DMS 273 (cell line): ENCODE data around the gene TMEM190.
A peak's percentile ranks its signal among the peaks of the same experiment; 100 is the strongest.

Source experiments
- DNase-seq: peaks from one replicate; lab custom pipeline; 2025; ENCODE audit not compliant: unreplicated experiment; lab: John Stamatoyannopoulos, UW

Gene TMEM190

DNA sequence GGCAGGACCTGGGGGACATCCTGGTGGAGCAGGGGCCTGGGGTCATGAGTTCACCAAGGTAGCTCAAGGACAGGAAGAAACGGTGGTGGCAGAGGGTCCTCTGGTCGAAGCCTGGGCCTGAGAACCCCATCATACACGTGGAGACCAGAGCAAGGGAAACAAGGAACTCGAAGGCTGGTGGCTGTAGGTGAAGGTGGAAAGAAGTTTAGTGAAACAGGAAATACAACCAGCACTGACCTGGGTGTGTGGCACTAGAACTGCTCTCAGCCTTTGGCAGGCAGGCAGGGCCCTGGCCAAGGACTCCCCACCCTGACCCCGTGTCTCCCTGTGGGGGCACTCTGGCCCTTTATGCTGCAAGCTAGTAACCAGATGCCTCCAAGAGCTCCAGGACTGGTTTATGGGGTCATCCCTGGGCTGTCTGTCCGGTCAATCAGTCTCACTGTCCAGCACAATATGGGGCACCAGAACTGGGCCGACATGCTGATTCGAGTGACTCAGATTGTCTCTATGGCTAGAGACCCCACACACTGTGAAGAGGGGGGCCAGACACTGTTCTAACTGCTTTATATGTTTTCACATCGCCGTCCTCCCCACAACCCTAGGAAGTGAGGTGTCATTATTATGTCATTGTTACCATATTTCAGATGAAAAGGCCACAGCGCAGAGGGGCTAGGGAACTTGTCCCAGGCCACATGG lies 25.9 kb upstream of the TMEM190 start:
- no peak for DNase-seq

DNA sequence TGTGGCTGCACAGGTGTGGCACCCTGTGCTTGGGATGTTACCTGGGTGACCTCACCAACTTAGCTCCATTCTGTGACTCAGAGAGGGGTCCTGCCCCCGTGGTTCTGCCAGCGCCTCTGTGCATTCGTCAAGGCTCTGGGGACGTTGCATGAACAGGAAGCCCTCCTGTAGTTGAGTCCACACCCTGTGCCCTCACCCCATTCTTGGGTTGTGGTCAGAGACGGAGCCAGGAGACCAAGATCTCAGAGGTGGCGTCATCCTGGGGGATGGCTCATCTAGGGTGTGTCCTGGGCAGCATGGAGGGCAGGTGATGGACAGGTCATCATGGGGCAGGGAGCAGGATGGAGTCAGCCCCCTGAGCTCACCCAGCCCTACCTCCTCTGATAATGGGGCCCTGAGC lies 24.6 kb upstream of the TMEM190 start:
- no peak for DNase-seq

DNA sequence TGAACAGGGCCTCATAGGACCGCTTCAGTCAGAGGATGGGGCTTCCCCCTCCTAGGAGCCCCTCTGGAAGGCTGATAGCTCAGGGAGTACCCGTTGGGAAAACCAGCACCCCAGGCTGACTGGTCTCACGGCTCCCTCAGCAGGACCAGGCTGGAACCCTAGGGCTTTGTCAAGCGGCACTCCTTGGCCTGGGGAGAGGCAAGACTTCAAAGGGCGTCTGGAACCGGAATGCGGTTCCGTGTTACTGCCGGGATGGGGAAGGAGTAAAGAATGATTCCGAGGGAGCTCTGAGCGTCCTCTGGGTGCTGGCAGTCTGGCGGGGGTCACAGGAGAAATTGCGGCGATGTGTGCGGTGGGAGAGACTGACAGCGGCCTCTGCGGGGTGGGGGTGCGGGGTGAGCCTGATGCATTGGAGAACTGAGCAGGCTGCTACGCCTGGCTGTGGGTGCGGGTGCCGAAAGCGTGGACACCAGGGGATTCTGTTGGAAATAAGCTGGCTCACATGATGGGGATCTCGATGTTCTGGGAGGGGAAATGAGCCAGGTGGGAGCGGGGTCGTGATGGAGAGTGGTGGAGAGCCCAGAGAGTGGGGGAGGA lies 24.0 kb upstream of the TMEM190 start:
- DNase-seq, result no peak

DNA sequence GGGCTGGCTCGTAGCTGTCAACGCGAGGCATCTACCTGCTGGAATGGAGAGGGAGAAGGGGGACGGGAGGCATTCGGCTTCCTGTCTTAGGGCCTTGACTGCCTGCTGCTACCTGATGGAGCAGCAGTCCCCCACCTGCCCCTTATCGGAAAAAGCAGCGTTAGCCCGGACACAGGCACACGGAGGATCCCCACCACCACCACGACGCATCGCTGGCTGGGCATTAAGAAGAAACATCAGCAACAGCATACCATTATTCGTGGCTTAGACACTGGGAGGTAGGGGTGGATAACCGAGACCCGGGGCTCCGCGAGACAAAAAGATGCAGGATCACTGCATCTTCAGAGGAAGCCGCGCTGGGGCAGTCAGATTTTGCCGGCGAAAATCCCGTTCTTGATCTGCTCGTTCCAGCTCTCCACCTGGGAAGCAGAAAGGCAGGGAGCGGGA lies 23.2 kb upstream of the TMEM190 start:
- DNase-seq, result no peak

DNA sequence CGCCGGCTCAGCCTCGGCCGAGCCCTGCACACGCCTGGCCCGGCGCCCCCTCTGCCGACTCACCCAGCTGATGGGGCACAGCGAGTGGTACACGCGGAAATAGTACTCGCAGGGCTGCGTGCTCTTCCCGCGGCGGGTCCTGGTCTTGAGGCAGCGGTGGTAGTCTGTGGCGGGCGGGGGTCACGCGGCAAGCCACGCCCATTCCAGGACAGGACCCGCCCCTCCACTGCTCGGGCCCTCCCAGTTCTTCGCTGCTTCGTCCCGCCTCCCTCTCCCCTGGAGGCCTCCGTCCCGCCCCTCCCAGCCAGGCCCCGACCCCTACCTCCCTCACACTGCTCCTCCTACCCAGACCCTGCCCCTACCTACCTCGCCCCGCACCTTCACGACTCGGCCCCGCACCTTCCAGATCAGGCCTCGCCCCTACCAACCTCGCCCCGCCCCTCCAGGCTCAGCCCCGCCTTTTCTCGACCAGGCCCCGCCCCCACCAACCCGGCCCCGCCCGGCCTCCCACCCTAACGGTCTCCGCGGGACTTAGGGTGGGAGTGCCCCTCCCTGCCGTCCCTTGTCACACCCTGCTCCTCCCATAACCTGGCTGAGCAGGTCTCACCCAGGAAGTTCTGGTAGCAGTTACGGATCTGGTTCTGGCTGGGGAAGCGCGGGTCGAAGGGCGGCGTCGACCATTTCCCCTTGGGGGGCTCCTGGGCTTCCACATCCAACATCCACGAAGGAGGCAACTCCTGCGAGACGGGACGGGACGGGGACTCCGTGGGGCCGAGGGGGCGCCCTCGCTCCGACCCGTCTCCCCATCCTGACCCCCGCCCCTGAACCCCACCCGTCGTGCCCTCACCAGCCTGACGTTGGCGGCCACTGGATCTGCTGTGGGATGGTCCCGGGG lies 22.6 kb upstream of the TMEM190 start:
- DNase-seq, result peak; percentile 66

DNA sequence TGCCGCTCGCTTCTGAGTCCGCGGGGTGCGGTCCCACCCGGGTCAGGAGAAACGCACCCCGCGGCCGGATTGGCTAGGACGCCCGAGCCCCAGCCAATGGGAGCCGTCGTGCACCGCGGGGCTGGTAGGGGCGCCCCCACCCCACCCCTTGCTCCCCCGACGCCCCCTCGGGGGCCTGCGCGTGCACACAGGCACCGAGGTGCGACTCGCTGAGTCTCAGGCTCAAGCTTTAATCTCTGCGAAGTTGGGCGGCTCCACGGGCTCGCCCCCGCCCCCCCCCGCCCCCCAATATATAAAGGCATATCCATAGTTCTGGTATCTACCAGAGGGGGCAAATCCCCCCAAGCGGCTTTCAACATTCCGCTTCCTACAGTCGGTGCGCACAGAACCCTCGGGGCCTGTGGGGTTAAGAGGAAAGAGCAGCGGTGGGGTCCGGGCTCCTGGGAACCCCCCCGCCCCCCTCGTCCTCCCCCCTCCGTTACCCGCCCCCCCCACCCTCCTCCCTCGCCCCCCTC lies 21.9 kb upstream of the TMEM190 start, which contains the start of gene COX6B2:
COX6B2 (minus strand) TSS at position 22 of the 515 bp plus-strand sequence. CDS start 198 bp downstream, outside the sequence.
- no peak for DNase-seq

DNA sequence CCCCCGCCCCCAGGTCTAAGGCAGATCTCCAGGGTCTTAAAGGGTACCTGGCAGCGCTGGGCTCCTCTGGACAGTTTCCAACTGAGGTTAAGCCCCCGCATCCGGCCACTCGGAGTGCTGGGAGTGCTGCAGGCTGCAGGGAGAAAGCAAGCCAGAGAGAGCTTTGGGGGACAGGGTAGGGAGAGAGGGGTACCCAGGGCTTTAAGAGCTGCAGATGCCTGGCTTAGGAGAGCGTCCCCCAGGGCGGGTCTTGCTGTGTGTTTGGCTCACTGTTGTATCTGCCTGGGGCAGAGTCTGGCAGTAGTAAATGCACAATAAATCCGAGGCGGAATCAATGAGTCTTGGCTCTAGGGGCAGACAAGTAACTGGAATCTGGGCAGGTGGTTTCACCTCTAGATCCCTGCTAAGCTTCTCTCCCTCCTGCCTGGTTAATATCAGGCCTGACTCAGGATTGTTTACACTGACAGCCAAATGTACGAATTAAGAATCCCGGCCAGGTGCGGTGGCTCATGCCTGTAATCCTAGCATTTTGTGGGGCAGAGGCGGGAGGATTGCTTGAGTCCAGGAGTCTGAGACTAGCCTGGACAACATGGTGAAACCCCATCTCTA lies 21.3 kb upstream of the TMEM190 start:
- peak; percentile 38 for DNase-seq

DNA sequence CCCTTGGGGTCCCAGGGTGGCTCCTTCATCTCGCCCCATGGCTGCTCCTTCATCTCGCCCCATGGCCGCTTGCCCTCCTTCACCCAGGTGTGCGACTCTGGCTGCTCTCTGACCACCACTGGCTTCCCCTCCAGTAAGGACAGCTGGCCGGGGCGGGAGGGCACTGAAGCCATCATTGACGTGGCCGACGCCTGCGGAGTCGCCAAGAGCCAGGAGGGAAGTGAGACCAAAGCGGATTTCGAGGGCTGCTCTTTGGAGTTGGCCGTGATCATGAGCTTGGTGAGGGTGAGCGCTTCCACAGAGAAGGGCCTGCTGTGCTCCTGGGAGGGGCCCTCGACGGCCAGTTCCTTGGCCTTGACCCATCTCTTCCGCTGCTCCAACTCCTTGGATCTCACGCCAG lies 18.1 kb upstream of the TMEM190 start:
- DNase-seq, result peak; percentile 56

DNA sequence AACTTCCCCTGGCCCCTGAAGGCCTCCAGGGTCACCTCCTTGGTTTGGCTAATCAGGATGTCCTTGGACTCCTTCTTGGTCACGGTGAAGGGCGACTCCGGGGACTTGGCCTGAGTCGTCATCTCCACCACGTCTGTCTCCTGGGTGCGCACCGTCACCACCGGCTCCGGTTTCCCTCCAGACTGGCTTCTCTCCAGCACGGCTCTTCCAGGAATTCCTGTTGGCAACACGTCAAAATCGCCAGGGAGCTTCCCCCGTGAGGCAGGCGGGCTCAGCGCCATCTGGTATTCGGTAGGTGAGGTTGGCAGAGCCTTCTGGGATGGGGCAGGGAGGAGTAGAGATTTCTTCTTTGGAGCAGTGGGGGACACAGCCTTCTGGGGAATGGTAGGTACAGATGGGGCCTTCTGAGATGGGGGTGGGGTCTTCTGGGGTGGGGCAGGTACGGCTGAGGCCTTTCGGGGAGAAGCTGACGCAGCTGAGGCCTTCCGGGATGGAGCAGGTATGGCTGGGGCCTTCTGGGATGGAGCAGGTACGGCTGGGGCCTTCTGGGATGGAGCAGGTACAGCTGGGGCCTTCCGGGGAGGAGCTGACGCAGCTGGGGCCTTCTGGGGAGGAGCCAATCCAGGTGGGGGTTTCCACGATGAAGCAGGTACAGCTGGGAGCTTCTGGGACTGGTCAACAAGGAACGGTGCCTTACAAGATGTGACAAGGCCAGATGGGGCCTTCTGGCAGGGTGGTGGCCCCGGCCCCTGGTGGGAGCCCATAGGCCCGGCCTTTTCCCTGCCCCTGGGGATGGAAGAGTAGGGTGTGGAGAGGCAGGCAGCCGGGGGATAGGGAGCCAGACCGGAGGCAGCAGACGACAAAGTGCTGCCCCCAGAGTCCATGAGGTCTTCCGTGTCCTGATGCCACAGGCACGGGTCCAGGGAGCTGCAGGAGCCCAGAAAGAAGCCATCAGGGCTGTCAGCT lies 17.4 kb upstream of the TMEM190 start:
- DNase-seq, result peak; percentile 97

DNA sequence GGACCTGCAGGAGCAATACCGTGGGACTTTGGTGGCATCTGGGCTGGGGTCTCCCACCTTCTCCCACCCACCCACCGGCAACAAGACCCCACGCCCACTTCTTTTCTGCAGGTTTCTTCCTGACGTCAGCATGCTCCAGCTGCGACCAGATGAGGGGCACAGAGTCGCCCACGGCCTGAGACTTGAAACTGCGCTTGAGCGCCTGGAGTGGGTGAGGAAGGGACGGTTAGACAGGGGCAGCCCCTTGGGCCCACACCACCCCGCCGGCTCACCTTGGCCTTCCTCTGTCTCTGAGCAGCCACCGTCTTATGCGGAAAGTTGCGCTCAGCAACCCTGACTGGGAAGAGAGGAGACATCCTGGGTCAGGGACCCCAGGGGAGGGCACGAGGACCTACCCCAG lies 15.7 kb upstream of the TMEM190 start:
- DNase-seq, result no peak

DNA sequence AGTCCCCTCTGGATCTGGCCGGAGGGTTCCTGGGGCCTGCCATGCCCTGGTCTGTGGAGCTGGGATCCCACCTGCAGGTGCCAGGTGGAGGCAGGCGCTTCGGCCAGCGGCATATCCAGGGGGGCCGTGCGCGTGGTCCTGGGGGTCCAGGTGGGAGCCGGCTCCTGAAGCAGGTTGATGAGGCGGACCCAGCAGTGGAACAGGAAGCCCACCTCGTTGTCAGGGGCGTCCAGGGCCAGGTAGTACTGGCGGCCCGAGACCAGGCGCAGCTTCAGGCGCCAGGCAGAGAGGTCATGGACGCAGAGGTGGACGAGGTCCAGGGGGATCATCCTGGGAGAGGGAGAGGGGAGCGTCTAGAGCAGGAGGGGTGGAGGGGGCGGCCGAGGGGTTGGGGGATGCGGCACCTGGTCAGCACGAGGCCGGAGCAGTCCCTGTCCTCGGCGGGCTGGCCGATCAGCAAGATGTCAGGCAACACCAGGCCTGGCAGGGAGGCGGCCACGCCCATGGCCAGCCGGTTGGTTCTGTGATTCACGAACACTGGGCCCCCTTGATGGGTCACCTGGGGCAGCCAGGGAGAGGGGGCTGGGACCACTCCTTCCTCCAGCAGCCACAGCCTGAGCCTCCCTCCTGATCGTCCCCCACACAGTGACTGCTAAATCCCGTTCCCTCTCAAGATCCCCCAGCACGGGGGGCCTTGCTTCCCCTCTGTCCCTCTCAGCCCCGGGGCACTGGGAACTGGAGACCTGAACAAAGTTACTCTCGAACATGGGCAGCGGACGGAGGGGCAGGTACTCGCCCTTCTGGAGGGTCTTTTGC lies 14.2 kb upstream of the TMEM190 start:
- no peak for DNase-seq

DNA sequence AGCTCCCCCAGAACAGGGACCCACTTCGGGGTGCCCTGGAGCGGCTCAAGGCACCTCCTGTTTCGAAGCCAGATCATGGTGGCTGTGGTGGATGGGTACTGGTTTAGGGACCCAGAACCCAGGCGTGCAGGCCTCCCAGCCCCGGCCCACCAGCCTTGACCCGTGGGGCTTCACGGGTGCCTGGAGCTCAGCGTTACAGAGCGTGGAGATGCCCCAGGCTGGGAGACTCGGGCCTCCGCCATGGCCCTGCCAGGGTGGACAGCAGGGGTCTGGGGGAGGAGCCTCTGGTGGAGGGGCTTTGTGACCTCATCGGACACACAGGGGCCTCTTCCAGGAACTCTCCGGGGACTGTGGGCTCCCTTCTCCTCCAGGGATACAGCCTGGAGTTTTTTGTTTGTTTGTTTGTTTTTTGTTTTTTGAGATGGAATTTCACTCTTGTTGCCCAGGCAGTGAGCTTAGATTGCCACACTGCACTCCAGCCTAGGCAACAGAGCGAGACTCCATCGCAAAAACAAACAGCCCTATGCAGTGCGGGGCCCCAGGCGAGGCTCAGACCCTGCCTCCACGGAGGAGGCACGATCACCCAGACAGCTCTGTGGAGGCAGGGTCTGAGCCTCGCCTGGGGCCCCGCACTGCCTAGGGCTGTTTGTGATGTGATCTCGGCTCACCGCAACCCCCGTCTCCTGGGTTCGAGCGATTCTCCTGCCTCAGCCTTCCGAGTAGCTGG lies 13.5 kb upstream of the TMEM190 start, which contains the start of gene GARIN5B:
GARIN5B (minus strand) TSS at position 271 of the 727 bp plus-strand sequence; CDS start at position 77, 194 bp downstream.
- no peak for DNase-seq

DNA sequence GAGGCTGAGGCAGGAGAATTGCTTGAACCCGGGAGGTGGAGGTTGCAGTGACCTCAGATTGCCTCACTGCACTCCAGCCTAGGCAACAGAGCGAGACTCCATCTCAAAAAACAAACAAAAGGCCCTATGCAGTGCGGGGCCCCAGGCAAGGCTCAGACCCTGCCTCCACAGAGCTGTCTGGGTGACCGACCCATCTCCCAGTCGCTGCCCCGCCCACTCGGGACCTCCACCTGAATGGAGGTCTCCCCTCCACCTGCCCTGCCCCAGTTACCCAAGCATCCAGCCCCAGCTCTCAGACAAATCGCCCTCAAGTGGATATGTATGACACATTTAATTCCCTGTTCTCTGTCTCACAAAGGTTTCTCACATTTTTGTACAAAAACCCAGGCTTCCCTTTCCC lies 11.4 kb upstream of the TMEM190 start:
- no peak for DNase-seq

DNA sequence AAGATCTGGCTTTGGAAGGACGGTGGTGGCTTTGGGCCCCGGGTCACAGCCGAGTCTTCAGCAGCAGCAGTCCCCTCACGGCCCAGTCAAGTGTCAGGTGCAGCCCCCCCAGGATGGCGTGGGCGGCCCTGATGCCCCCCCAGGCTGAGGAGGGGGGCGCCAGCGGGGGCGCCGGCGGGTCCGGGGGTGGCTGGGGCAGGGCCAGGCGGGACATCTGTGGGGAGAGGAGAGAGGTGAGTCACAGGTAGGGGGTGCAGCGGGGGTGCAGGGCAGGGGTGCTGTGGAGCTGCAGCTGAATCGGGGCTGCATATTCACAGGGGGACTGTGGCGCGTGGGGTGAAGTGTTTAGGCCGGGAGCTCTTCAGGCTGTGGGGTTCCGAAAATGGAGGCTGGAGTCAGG lies 10.7 kb upstream of the TMEM190 start:
- DNase-seq, result no peak

DNA sequence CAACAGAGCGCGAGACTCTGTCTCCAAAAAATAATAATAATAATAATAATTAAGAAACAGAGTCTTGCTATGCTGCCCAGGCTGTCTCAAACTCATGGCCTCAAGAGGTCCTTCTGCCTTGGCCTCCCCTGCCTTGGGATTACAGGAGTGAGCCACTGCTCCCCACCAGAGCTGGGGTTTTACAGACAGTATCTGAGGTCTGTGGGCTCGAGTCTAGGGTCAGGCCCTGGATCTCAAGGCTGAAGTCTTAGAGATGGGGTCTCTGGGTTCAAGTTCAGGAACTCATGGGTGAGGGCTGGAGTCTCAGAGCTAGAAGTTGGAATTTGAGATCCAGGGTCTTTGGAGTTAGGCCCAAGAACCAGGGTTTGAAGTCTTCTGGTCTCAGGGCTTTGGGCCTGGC lies 9.8 kb upstream of the TMEM190 start:
- DNase-seq, result no peak

DNA sequence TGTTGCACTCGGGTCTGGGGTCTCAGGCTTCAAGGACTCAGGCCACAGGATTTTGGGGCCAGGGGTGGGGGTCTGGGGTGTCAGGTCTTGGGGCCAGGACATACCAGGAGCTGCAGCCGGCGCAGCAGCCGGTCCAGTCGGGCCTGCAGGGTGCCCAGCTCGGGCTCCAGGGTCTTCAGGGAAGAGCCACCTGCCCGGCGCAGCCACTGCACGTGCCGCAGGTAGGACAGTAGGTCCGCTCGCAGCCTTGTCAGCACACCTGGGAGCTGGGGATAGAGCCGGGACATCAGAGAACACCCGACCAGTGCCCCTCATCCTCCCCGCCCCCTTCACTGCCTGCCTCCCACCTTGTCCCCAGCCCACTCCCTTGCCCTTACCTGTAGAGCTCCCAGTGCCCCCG lies 8.5 kb upstream of the TMEM190 start:
- DNase-seq, result no peak

DNA sequence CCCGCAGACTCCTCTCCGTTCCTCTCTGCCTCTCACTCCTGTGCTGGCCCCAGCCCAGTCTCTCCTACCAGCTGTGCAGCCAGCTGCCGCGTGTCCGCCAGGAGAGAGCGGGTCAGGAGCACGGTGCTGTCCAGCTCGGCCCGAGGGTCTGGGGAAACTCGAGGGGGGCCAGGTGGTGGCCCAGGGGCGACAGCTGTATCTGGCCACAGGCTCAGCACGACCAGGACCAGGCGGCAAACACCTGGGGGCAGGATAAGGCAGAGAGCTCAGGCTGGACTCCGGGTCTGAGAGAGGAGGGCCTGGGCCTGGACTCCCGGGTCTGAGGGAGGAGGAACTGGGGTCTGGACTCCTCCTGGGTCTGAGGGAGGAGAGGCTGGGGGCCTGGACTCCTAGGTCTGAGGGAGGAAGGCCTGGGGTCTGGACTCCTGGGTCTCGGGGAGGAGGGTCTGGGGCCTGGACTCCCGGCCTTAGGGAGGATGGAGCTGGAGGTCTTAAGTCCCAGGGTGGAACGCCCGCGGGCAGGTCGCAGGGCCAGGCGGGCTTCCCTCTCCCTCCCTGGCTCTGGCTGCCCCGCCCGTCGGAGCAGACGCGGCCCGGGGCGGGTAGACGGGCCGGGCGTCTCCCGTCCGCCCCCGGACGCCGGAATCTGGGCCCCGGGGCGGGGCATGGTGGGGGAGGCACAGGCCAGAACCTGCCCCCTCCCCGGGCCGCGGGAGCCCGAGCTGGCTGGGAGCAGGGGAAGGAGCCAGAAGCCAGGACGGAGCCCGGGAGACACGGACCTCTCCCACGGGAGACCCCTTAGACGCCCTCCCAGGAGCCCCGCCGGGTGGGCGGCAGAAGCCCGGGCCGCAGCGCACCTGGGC lies 7.7 kb upstream of the TMEM190 start:
- peak; percentile 79 for DNase-seq
